Panc1 (cell line): ENCODE data around the gene ZNF362. TPM values are rescaled to one million over a fixed set of nuclear protein-coding genes. Genes with fewer than 3 reads are reported as not detected.

ENCODE experiments used
- ATAC-seq: fragments of 200-7000 bp; cut with Tn5 transposase; 2 replicates; pipeline ENCODE4 v1.9.1; 2020; ENCODE audit warnings: mild to moderate bottlenecking, moderate library complexity
- BruUV-seq: library from RNA; stranded (reverse); fragments of 400-500 nt; replicated peaks from 2 replicates; lab custom pipeline; 2021; lab: Mats Ljungman, UMichigan
- CTCF ChIA-PET: fragments of 300-600 bp; sonication (Branson Sonifier 250); formaldehyde crosslinking; loops from one replicate; lab custom pipeline; 2022; ENCODE audit warnings: antibody characterized with exemption; lab: Charles Lee
- POLR2A ChIA-PET: fragments of 300-600 bp; sonication (Branson Sonifier 250); formaldehyde crosslinking; loops from one replicate; lab custom pipeline; 2022; ENCODE audit warnings: antibody characterized with exemption; lab: Charles Lee
- DNase-seq: peaks from one replicate; pipeline ENCODE4 v3.0.0-alpha.2; 2010; ENCODE audit warnings: low read depth, low spot score
- H3K27ac ChIP-seq: 2 replicates; pipeline ENCODE4 v1.5.1; 2011; ENCODE audit warnings: mild to moderate bottlenecking, low read length, inconsistent platforms
- H3K27me3 ChIP-seq: fragments of 200-500 bp; sonication (Bioruptor generic); 2 replicates; pipeline ENCODE4 v1.6.0; 2014; ENCODE audit warnings: low read length, inconsistent platforms; ENCODE audit not compliant: control insufficient read depth, insufficient read depth
- H3K36me3 ChIP-seq: fragments of 200-500 bp; sonication (Bioruptor generic); 2 replicates; pipeline ENCODE4 v1.5.1; 2014; ENCODE audit warnings: inconsistent platforms, mild to moderate bottlenecking, low read length, moderate library complexity; ENCODE audit not compliant: control insufficient read depth, insufficient read depth
- H3K4me1 ChIP-seq: 2 replicates; pipeline ENCODE4 v1.5.1; 2011; ENCODE audit warnings: inconsistent platforms, mild to moderate bottlenecking, low read length, moderate library complexity; ENCODE audit not compliant: control insufficient read depth, insufficient read depth
- H3K4me3 ChIP-seq, 2 experiments: 2 replicates each; pipeline ENCODE4 v1.5.1; 2011 to 2012; ENCODE audit warnings: low read depth in 2 of 2, low read length in 2 of 2, mild to moderate bottlenecking in 2 of 2, inconsistent platforms in 1 of 2, moderate library complexity in 1 of 2
- H3K9me3 ChIP-seq: fragments of 200-500 bp; sonication (Bioruptor generic); 2 replicates; pipeline ENCODE4 v1.5.1; 2014; ENCODE audit warnings: low read depth, mild to moderate bottlenecking, inconsistent platforms, low read length, moderate library complexity; ENCODE audit not compliant: control insufficient read depth, insufficient read depth
- CTCF ChIP-seq: fragments of 450-650 bp; IDR thresholded peaks from 2 replicates; pipeline ENCODE4 v1.5.1; 2017; ENCODE audit warnings: mild to moderate bottlenecking
- POLR2AphosphoS5 ChIP-seq: IDR thresholded peaks from 2 replicates; pipeline ENCODE4 v1.6.1; 2012; ENCODE audit warnings: mild to moderate bottlenecking, low read depth, low read length, moderate library complexity
- REST ChIP-seq, 2 experiments: IDR thresholded peaks; 2 replicates each; pipeline ENCODE4 v1.6.1; 2011 to 2012; ENCODE audit warnings: low read depth in 2 of 2, control low read depth in 1 of 2, low read length in 1 of 2, mild to moderate bottlenecking in 1 of 2, moderate library complexity in 1 of 2; ENCODE audit not compliant: insufficient read depth in 1 of 2
- SIN3A ChIP-seq: IDR thresholded peaks from 2 replicates; pipeline ENCODE4 v1.6.1; 2012; ENCODE audit warnings: low read depth, mild to moderate bottlenecking, low read length, moderate library complexity, borderline replicate concordance; ENCODE audit not compliant: insufficient read depth
- TCF7L2 ChIP-seq: IDR thresholded peaks from 2 replicates; pipeline ENCODE4 v1.6.1; 2011; ENCODE audit warnings: mild to moderate bottlenecking, low read depth, low read length, inconsistent platforms
- in situ Hi-C: cut with HindIII; loops from 2 replicates; pipeline ENCODE4 v1.10.0; 2016; ENCODE audit warnings: low sequenced_read_pairs, low pct_unique_long_range_greater_than_20kb
- intact Hi-C: fragments of 100-400 bp; cut with micrococcal nuclease; formaldehyde crosslinking; loops from one replicate; pipeline ENCODE4 v1.10.0; 2022; ENCODE audit not compliant: unreplicated experiment
- total RNA-seq: library from RNA; stranded (reverse); gene quantifications from one replicate; pipeline ENCODE4 v1.2.1, GENCODE V29; 2021; ENCODE audit not compliant: unreplicated experiment

The ZNF362 gene
- total RNA-seq, 1 experiment from 2014 or later, result 17.5 TPM

- intact Hi-C loops (no loop called here), in situ Hi-C loops (no loop called here)
- Histone ChIP-seq H3K27ac (no peak overlapping the region), H3K4me1 (no peaks in the 10 kb centered on the region), H3K9me3 (no peaks in the 10 kb centered on the region), H3K36me3 (no peaks in the 10 kb centered on the region), H3K27me3 (no peaks in the 10 kb centered on the region), H3K4me3 (no peak overlapping the region)
- ATAC-seq (no peak), DNase-seq (no peak)
- ChIA-PET CTCF (no interaction called here), POLR2A (no interaction called here)
- no TSS peak for BruUV-seq
- no peak for TF ChIP-seq REST (IDR thresholded peaks at IDR 0.05; ENCODE audit: insufficient read depth in 1 of 2, low read depth in 2 of 2, low read length in 1 of 2)
- no peak for TF ChIP-seq SIN3A
Observed at GRCh38 chr1:33280091-33280661, 23.9 kb downstream of the ZNF362 start.

- no peaks in the 10 kb centered on the region for H3K27me3 ChIP-seq
- TF ChIP-seq CTCF (no peak), SIN3A (no peak), TCF7L2 (no peak), POLR2AphosphoS5 (no peak), REST (IDR thresholded peaks at IDR 0.05; ENCODE audit: insufficient read depth in 1 of 2, low read depth in 2 of 2, low read length in 1 of 2) (no peak)
- in situ Hi-C loops (no loop called here), intact Hi-C loops (no loop called here)
- DNase-seq, result no peak
- no peak overlapping the region for H3K4me3 ChIP-seq
- BruUV-seq, result no TSS peak
- ChIA-PET CTCF (no interaction called here), POLR2A (no interaction called here)
- ATAC-seq, result no peak
- no peak overlapping the region for H3K27ac ChIP-seq
- no peaks in the 10 kb centered on the region for H3K36me3 ChIP-seq
- no peaks in the 10 kb centered on the region for H3K9me3 ChIP-seq
- no peaks in the 10 kb centered on the region for H3K4me1 ChIP-seq
Observed at GRCh38 chr1:33281554-33282303, 25.4 kb downstream of the ZNF362 start.
